Measurements from ENCODE around the gene IDH3A.
"Not testable (repeated sequence)": the region's sequence is repeated elsewhere in the genome, so short reads cannot be mapped to it uniquely, and the experiment has no call there.

IDH3A gene

DNA sequence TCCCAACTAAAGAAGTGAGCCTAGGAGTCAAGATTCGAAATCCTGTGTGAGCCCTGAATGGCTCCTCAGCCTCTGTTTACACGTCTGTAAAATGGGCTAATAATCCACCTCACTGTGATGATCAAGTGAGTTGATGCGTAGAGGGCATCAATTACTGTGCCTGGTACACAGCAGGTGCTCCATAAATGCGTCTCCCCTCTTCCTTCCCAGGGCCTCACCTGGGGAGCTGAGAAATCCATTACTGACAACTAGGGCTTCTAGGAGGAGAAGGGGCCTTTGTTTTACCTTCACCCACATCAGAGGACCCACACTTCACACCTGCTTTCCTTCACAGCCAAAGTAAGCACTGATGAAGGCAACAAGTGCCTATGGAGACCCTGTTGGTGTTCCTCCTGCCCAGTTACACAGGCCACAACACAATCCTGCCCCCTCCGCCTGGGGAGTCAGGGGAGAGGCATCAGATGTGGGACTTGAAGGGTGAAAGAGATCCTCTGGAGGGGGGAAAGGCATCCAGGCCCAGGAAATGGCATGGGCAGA is 19.3 kb upstream of the IDH3A start:
- no peak for DNase-seq

DNA sequence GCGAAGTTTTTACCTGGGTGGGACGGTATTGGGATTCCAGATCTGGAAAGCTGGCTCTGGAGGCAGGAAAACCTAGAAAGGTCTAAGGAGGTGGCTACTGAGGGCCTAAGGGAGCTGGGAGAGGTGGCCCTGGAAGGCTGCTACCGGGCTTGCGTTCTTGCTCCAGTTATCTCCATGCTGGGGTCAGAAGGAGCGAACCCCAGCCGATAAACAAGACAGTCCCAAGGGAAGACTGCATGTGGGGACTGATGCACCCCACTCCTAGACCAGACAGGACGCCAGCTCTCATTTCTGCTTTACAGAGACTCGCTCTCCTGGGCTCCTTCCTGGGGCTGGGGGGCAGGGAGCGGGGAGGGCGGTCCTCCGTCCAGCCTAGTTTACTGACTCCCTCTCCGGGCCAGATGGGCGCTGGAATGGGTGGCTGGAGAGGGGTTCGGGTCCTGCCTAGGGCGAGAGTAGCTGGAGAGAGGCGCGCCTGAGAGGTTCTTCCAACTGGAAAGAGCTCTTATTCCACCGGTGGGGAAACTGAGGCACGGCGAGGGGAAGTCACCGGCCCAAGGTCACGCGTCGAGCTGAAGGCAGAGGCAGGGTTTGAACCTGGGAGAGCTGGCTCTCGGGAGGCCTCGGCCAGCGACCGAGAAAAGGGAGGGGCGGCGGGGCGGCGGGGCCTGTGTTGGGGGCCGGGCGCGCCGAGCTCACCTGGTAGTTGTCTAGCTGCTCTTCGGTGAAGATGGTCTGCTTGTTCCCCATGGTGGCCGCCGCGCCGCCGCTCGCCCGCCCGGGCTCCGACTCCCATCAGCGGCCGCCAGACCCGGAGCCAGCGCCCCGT is 18.5 kb upstream of the IDH3A start:
- DNase-seq: peak; percentile 41

DNA sequence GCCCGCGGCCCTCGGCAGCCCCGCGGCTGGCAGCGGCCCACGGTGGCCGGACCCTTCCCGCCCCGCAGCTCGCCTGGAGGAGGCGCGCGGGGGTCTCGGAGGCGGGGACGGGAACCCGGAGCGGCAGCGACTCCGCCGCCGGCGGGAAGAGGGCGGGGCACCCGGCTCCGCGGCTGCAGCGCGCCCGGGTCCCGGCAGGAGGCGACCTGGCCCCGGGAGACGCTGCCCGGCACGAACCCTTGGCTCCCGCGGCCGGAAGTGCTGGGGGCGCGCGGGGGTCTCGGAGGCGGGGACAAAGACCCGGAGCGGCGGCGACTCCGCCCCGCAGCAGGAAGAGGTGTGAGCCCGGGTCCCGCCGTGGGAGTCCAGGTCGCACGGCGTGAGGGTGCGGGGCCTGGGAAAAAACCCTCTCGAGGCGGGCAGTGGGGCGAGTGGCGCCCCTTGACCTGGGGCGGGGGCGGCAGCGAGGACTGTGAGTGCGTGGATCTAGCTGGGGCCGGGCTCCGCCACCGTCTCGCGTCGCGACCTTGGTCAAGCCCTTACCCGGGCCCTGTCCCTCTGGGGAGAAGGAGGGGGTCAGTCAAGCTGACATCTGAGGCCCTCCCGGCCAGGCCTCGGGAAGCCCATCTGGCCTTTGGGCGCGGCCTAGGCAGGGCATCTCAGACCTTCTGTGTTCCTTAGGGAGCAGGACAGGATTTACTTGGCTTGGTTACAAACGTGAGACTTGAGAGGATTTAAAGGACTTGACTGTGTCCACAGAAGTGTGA is 17.7 kb upstream of the IDH3A start, which contains the start of gene CIB2:
Gene CIB2, minus strand, starts transcription at position 151 of the 767 bp plus-strand sequence. CDS start 230 bp downstream, outside the sequence.
- DNase-seq: peak; percentile 68

DNA sequence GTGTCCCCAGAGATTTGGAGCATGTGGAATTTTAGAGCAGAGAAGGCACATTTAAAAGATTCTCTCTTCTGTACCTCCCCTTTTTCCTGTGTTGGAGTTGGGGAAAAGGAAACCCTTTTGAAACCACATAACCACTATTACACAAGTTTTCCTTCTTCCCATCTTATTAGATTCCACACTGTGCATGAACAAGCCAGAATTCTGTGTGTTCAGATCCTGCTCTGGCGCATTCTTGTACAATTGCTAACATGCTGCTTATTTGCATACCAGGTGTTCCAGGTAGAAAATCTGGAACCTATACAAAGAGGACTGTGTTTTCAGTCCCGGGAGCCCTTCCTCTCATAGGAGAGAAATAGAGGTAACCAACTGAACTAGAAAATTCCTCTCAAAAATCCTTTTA is 15.4 kb upstream of the IDH3A start:
- DNase-seq: no peak

DNA sequence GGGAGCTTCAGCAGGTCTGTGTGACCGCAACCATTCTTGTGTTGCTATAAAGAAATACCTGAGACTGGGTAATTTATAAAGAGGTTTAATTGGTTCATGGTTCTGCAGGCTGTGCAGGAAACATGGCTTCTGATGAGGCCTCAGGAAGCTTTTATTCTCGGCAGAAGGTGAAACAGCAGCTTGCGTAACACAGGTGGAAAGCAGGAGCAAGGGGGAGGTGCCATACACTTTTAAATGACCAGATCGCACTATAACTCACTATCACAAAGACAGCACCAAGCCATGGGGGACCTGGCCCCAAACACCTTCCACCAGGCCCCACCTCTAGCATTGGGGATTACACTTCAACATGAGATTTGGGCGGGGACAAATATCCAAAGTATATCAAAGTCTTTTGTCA is 9.6 kb upstream of the IDH3A start:
- DNase-seq: no peak

DNA sequence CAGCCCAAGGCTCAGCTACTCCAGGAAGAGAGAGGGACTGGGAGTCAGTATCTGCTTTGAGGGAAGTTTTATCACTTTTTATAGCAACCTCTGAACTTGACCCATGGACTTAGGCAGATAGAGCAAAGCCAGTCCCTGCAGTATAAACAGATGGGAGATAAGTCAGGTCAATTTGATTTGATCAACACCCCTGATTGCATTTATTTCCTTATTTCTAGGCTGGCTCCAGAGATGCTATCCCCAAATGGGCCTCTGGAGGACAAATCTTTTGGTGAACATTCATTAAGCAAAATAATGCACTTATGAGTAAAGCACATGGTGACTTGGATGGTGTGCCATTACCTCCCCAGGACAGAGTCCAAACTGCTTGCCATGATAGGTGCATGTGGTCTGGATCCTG is 8.9 kb upstream of the IDH3A start:
- no peak for DNase-seq

DNA sequence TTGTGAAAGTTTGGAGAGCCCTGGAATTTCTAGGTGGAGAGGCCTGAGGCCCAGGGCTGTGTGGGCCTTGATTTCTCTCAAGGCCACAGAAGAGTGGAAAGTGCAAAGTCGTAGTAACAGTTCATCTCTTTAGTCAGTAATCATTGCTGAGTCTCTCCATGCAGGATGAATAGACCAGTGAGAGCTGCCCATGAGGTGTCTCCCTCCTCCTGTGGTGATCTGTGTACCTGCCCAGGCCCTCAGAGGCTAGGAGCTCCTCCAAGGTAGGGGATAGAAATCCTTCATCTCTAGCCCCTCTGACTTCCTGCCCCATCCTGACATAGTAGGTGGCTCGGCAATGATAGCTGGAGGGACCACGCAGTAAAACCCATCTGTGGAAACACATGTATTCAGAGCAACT is 6.8 kb upstream of the IDH3A start:
- DNase-seq: no peak

DNA sequence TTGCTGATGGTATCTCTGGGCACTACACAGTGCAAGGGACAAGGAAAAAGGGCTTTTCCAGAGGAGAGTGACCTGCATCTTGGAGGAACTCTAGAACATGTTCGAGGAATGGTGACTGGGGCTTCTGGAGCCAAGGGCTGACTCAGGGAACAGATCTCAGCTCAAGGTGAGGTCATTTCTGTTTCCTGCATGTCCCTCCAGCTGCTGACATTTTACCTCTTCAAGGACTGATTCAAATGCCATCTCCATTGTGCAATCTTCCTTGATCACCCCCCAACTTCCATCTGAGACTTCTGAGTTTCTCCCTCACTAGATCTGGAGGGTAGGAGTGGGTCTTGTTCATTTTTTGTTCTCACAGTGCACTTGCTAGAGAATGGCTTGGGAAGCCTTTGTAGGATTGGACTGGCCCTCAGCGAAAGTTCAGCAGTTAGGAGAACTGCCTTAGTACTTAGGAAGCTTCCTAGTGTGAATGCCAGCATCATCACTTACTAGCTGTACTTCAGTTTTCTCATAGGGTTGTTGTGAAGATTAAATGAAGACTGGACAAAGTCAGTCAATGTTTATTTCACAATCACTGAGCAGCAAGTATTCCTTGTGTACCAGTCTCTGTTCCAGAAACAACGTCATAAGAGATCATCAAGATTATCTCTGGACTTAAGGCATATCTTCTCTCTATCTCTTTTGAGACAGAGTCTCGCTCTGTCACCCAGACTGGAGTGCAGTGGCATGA is 2.6 kb upstream of the IDH3A start:
- no peak for DNase-seq

DNA sequence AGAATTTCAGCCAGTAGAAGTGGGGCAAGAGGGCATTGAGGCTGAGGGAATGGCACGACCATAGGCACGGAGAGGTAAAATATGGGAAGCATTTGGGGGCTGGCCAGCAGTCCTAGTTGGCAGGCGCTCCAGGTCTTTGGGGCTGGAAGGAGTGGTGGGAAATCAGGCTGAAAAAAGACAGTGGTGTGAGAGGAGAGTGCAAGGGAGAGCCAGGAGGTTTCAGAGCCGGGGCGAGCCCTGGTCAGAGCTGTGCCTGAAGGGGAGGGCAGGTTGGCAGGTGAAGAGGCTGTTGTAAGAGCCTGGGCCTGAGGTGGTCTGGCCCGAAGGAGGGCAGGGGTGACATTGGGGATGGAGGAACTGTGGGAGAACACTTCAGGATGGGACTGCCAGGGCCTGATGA is 1.6 kb upstream of the IDH3A start:
- no peak for DNase-seq

DNA sequence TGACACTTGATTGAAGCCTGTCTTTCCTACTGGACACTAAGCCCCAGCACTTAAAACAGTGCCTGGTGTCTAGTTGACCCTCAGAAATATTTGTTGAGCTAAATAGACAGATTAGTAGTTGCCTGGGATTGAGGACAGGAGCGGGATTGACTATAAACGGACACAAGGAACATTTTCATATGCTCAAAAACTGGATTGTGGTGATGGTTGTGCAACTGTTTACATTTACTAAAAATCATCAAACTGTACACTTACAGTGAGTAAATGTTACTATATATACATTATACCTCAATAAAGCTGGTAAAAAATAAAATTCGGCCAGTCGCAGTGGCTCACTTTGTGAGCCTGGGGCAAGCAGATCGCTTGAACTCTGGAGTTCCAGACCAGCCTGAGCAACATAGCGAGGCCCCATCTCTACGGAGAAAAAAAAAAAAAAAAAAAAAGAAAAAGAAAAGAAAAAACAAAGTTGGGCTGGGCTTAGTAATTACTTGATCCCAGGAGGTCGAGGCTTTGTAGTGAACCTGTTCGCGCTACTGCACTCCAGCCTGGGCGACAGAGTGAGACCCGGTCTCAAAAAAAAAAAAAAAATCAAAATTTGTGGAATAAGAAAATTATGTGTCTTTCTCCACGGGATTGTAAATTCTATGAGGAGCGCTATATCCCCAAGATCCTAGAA is 632 bp upstream of the IDH3A start:
- DNase-seq: no peak

DNA sequence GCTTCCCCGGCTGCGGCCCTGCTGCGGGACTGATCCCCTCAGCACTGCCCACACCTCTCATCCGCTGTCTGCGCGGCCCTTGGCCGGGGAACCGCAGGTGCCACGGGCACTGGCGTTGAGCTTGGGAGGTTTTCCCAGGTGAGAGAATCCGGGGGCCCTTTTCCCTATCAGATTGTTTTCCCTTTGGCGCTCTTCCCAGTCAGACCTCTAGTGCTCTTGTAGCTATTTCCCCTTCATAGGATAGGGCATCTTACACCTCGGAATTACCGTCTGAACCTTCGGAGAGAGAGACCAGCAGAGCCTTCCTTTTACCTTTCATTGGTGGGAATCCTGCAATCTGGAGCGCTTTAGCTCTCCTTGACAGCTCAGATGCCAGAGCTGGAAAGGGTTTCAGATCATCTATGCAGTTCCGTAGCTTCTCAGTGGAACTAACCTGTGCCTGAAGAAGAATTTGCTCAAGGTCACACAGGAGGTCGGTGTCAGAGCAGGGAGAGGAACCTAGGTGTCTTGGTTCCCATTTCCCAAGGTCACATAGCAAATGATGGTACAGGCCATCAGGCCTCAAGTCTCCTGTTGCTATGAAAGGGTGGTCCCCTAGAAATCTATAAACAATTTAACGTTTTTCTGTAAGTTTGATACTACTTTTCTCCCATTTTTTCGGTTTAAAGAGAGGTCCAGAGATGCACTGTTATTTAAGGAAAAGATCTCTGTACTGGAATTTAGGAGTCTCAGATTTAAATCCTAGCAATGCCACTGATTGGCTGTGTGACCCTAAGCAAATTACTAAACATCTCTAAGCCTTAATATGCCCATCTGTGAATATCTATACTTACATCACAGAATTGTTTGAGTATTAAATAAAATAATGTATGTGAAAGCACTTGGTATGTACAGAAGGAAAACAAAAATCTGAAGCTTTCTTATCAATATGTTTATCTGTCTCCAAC is 916 bp downstream of the IDH3A start:
- no peak for DNase-seq

DNA sequence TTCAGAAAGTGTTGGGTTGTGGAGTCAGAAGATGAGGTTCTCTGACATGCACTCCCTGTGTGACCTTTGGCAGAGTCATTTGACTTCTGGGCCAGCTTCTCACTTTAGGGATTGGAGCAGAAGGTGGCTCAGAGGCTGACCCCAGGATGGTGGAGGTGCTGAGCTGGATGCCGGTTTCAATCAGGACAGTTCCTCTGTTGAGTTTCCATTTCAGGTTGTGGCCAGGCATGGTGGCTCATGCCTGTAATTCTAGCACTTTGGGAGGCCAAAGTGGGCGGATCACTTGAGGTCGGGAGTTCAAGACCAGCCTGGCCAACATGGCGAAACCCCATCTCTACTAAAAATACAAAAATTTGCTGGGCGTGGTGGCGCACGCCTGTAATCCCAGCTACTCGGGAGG is 1.9 kb downstream of the IDH3A start:
- DNase-seq: not testable (repeated sequence)

DNA sequence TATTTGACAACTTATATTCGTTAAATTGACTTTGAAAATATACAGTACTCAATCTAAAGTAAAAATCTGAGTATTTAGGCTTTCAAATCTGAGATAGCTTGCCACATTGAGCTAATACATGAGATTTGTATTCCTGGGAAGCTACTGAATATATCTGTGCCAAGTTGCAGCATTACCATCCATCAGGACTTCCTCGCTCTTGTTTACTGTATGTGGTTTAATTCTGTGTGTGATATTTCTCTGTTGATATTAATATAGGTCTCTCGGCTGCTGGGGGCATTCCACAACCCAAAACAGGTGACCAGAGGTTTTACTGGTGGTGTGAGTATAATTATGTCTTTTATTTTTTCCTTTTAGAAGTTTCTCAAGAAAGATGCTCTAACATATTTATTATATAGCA is 5.8 kb downstream of the IDH3A start:
- no peak for DNase-seq

DNA sequence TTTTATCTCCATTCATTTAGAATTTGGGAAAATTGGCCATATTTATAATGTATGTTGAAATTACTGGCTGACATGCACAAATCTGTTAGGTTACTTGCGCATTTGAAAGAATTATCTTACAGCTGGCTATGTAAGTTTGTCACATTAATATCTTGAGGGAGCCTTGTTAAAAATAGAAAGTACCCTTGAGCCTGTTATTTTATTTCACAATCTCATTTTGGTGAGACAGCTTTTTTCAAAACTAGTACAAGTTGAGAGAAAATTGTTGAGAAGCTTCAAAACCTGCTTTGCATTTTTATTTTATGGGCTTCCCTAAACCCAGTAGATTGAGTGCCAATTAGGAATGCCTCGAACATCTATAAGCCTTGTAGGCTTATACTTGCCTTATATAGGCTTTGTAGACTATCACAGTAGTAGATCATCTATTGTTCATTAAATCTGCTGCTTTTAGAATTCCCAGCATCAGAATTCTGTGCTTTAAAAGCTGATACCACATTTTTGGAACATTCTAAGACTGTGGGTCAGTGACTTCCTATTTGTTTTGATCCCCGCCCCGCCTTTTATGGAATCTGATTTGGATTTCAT is 6.3 kb downstream of the IDH3A start:
- DNase-seq: no peak

DNA sequence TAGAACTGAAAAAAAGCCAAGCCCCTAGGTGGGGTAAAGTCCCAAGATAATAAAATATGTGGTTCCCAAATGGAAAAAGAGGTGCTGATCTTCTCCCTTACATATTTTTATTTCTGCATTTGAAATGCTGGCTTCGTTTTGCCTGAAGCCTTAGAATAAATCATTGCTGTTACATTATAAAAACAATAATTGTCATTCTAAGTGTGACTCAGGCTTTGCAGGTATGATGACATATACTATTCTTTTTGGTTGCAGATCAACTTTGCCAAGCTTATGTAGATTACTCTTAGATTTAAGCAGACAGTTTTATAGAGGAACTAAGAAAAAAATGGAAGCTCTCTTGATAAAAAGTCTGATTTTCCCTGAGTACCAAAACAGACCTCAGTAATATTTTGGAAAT is 7.5 kb downstream of the IDH3A start:
- DNase-seq: no peak

DNA sequence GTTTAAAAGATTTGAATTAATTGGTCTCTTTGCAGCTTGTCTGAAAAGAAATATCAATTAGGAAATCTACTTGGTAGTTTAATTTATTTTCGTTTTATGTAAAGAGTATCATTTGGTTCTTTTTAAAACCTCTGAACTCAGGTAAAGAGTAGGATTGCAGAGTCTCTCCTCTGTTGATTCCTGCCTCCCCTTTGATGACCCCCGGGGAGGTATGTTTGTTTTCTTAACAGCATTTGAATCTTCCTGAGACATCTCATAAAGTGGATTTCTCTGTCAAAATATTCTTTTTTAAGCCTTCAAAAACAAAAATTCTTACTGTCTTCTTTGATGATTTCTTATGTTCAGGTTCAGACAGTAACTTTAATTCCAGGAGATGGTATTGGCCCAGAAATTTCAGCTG is 8.0 kb downstream of the IDH3A start:
- no peak for DNase-seq

DNA sequence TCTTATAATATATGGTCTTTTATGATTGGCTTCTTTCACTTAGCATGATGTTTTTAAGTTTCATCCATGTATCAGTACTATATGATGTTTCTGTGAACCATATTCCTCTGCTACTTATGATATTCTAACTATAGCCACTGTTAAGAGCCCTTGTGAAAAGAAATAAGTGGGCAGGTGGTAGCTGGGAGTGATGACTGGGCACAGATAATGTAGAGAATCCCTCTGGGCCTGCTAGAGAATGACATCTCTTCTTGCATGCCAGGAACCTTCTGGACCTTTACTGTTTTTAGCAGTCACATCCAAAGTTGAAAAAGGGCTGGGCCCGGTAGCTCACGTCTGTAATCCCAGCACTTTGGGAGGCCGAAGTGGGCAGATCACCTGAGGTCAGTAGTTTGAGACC is 10.2 kb downstream of the IDH3A start:
- DNase-seq: no peak

DNA sequence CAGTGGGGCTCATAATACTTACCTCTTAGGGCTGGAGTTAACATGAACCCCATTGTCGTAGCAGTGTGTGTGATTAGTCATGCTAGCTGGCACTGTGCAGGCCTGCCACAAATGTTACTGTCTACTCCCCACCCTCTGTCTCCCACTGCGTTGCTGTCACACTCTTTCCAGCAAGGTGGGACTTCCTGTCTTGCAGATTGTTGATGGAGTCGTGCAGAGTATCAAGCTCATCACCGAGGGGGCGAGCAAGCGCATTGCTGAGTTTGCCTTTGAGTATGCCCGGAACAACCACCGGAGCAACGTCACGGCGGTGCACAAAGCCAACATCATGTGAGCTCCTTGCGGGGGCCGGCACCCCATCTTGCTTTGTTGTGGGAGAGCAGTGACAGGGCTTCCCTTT is 12.9 kb downstream of the IDH3A start:
- no peak for DNase-seq

DNA sequence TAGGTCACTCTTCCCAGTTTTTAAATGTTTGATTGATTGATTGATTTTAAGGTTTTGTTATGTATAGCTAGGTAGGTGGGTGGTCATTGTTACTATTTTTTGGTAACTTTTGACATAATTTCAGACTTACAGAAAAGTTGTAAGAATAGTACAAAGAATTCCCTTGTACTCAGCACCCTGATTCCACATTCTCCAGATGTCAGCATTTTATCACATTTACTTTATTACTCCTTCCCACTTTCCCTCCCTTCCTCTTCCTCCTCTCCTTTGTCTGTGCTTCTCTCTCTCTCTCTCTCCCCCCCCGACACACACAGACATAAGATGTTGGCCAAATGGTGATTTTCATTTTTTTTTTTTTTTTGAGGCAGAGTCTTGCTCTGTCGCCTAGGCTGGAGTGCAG is 14.8 kb downstream of the IDH3A start:
- DNase-seq: no peak

DNA sequence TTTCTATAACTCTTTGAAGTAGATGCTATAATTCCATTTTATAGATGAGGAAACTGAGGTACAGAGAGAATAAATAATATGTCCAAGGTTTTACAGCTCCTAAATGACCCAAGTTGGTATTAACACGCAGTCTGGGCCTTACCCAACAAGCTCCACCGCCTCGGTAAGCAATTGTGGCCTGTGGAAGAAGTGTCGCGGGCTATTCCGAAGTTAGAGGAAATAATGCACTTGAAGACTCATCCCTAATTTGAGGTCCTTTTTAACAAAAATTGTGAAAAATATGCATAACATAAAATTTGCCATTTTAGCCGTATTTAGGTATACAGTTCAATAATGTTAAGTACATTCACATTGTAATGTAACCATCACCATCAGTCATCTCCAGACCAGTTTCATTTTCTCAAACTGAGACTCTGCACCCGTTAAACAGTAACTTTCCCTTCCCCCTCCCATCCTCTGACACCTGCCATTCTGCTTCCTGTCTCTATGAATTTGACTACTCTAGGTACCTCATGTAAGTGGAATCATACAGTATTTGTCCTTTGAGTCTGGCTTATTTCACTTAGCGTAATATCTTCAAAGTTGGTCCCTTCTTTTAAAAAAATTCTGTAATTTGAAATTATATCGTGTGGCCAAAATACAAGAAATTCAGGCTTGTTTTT is 18.2 kb downstream of the IDH3A start:
- no peak for DNase-seq

DNA sequence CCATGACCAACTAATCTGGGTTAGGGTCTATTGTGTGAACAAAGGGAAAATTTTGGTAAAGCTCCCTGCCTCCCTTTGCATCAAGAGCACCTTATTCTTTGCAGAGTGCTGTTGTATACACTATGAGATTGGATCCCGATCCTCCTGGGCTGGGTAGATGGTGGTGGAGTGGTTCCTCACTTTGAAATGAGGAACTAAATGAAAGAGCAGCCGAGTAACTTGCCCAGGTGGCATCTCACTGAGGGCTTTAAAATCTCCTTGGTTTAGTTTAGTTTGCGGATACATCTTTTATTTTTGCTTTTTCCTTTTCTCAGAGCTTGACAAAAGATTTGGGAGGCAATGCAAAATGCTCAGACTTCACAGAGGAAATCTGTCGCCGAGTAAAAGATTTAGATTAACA is 19.4 kb downstream of the IDH3A start:
- no peak for DNase-seq

All from T-helper 9 cell (primary cell).